HK-2 (cell line): ENCODE data around the gene PDE1C.

ENCODE experiments used
- DNase-seq: peaks from one replicate; pipeline ENCODE4 v3.0.0-alpha.2; 2018; ENCODE audit not compliant: unreplicated experiment

Gene PDE1C

DNA sequence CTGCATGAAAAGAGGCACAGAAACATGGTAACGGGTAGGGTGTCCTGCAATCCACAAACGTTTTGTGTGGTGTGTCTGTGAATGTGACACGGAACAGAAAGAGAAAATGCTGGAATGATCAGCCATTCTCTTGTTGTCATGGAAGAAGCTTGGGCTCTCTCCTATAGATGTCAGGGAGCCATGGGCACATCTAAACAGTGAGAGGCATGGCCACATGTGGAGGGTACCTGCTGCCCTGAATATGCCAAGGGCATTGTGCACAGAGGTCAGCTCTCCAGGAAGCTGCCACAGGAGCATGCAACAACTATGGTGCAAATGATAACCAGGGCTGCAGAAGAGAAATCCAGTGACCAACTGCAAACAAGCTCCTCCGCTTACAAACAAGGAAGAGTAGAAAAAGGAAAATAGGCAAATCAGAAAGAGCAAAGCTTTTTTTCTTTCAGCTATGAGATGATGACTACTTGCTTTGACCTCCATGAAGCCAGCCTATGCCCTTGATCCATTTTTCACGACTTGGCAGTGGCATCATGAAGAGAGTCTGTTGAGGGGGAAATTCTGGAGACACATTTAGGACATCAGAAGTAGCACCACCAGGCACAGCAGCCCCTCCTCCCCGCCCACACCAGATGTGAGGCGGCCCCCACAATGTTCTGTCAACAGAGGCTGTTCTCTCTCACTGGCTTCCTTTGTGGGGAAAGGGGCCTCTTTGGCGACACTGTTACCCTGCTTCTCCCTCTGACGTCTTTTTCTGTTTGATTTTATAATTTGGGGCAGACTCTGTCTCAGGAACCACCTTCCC, 4.8 kb upstream of the PDE1C start:
- DNase-seq = no peak

GRCh38 chr7:32073533-32073932, 3.3 kb upstream of the PDE1C start:
- no peak for DNase-seq

DNA sequence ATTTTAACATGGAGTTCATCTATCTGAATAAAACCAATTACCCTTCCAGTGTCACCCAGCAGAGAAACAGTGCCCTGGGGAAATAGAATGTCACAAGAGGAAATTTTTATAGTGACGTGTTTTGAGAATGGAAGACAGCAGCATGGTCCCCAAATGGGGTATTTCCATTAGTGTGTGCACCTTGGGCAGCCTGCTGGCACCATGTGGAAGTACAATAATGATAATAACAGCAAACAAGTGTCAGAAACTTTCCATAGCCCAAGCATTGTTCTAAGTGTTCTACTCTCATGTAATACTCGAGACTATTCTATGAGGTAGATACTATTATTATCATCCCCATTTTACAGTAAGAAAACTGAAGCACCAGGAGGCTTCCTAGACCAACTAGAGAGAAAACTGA, 2.2 kb upstream of the PDE1C start:
- DNase-seq = no peak

- no peak for DNase-seq
Measured at GRCh38 chr7:32071466-32072091, 1.4 kb upstream of the PDE1C start.

GRCh38 chr7:32070051-32070405, 179 bp downstream of the PDE1C start:
- no peak for DNase-seq

- DNase-seq = no peak
Measured at GRCh38 chr7:32069116-32069650, 1.0 kb downstream of the PDE1C start.

DNA sequence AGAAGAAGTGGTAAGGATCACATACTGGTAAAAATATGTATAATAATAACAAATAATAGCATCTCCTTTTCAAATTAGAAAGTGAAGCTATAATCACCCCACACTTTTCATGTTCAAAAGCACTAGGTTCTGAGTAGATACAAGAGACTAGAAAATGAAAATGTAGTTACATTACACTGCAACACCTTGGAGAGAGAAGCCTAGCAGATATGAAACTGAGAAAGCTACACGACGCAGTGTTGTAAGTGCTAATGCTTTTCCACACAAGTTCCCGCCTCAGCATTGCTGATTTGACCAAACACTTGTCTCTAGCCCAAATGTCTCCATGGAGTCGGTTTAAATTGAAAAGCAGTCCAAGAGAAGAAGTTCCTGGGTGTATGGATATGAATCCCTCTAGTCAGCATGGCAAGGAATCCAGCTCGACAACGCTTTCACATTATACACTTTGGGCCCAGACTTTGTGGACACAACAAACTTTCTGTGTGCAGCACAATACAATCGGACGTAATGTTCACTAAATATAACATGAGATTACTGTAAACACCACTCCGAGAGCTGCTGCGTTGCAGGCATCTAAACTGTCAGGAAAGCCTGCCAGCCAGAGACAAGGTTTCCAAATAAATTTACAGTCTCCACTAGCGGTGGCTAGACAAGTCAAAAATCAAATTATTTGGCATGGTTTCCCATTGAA, 1.7 kb downstream of the PDE1C start:
- DNase-seq = no peak

GRCh38 chr7:32066441-32066840, 3.8 kb downstream of the PDE1C start:
- no peak for DNase-seq

- no peak for DNase-seq
Measured at GRCh38 chr7:32063614-32064013, 6.6 kb downstream of the PDE1C start.

- peak; percentile 19 for DNase-seq
Measured at GRCh38 chr7:32062150-32062549, 8.1 kb downstream of the PDE1C start.

DNA sequence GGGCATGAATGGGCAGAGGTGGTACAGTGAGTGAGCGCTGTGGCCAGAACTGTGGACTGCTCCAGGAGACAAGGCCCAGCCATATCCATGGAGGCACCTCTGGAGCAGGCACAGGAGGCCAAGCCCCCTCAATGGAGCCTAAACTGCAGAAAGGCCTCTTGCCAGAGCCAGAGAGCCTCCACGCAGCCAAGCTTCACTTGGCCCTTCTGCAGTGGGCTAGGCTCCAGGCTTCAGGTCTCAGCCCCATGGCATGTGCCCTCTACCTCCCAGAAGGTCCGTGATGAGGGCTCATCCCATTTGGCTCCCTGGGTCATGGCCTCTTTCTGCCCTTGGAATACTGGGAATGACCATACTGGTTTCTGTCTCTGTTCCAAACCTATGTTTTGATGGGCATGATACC, 8.9 kb downstream of the PDE1C start:
- DNase-seq = no peak

GRCh38 chr7:32059289-32060011, 10.8 kb downstream of the PDE1C start:
- DNase-seq = no peak

DNA sequence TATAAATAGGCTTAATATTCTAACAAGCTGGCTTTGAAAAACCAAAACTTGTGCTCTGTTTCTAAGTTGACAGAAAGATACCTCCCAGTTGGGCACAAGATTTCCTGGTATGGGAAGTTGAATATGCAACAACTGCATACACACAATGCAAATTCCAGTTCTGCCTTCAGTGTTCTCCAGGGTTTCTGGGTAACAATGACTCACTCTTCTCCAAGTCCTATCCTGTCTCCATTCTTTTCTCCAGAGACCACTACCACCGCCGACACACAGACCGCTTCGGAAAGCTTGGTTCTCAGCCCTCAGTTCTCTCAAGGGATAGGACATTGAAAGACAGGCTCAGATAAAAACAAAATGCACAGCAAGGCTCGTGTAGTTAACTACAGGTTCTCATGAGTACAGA, 12.2 kb downstream of the PDE1C start:
- no peak for DNase-seq

- DNase-seq = no peak
Measured at GRCh38 chr7:32056767-32057166, 13.4 kb downstream of the PDE1C start.

GRCh38 chr7:32053204-32053603, 17.0 kb downstream of the PDE1C start:
- DNase-seq = no peak

DNA sequence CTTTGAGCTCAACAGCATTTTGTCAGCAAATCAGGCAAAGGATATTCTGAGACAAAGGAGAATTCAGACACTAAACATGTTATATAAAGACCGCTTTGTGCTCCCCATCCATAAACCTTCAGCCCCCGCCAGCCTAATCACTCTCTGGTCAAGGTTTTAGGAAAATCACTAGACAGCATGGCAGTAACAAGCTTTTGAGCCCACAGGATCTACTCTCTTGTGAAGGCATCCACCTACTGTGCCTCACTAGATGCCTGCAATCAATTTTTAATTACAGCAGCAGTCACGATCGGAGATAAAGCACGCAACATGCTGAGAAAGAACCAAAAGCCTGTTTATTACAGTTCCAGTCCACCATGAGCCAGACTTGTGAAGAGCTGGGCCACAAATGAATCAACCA, 19.1 kb downstream of the PDE1C start:
- no peak for DNase-seq

DNA sequence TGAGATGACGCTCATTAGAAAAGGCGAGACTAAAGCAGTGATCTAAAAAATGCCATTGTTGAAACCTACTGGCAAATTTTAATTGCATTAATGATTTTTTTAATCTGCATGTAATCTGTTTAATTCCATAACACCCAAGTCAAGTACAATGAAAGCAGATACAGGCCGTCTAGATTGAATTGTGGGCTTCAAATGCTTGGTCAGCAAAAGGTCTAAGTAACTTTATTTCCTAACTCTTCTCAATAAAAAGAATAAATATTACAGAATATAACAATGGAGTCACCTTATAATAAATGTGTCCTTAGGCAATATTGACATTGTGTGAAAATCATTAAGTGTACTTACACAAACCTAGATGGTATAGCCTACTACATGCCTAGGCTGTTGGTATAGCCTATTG, 20.6 kb downstream of the PDE1C start:
- no peak for DNase-seq

GRCh38 chr7:32048970-32049491, 21.2 kb downstream of the PDE1C start:
- DNase-seq = no peak

- DNase-seq = no peak
Measured at GRCh38 chr7:32047801-32048200, 22.4 kb downstream of the PDE1C start.

GRCh38 chr7:32047075-32047474, 23.1 kb downstream of the PDE1C start:
- no peak for DNase-seq

DNA sequence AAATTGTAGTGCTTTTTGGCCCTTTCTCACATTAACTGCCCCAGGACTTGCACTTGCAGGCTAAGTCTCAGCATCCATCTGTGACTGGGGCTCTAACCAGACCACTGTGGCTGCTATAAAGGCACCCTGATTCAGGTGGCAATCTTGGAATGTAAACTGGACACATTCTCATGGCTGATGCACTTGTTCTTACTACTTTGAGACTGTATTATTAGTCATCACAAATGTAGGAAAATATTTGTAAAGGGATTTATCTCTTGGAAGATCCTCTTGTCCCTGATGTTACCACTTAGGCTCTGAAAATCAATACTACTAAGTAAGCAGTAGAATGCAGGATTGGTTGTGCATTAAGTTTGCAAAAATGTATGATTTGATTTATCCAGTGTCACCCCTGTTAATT, 25.0 kb downstream of the PDE1C start:
- DNase-seq = no peak

GRCh38 chr7:32044739-32045138, 25.5 kb downstream of the PDE1C start:
- no peak for DNase-seq
